ENCODE results near the gene ELMO1. TPM values are rescaled to one million over a fixed set of nuclear protein-coding genes. Genes with fewer than 3 reads are reported as not detected.

The ELMO1 gene
- total RNA-seq, 2 experiments from 2014 or later: 129 to 137 TPM

DNA sequence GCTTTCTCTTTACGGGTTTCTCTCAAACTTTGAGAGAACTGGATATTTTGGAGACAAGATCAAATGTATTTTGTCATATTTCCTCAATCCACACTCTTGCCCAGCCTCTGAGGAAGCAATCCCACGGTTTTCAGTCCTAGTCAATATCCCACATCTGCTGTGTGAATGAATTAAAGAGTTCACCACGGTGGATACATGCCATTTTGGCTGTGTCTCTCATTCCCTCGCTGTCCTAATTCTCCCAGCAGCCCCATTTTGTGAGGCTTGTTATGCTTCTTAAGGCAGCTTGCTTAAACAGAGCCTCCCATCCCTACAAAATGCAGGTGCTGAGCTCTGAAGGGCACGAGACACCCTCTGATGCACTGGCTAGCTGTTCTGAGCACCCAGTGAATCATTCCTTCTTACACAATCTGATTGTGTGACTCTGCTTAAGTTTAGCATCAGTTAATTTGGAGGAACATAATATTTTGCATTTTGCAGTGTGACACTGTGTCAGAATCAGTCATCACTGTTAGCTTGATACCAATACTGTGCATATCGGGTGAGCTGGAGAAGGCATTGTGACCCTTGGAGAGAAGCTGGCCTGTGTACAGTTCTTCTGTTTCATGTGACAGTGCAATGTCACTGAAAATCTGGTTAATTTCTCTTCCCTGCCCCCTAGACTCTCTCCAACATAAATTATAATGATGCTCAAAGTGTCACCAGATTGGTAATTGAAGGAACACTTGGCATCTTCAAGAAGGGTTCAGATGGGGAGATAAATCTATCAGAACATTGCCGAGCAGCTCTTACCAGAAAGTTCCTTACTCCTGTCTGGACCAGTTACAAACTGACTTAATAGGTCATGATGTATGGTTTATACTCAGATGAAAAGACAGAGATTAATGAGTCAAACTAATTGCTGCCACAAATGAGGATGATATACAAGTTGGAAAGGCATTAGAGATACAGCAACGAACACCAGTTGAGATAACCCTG, 620.6 kb downstream of the ELMO1 start:
- Mint-ChIP-seq H3K27me3 (ENCODE audit: low read depth) (no peaks in the 10 kb centered on the region), H3K4me1 (ENCODE audit: low read depth) (no peaks in the 10 kb centered on the region), H3K4me3 (no peak overlapping the region), H3K27ac (no peak overlapping the region), H3K9me3 (no peaks in the 10 kb centered on the region), H3K36me3 (ENCODE audit: low read depth) (no peaks in the 10 kb centered on the region)
- no peak for DNase-seq
- CTCF ChIA-PET: interaction anchor here (0.6 kb wide), 1 partner anchor 1008 kb away, joined by 3 read pairs; no protein-coding TSS in a partner anchor
- intact Hi-C loops (cut with micrococcal nuclease): no loop called here

DNA sequence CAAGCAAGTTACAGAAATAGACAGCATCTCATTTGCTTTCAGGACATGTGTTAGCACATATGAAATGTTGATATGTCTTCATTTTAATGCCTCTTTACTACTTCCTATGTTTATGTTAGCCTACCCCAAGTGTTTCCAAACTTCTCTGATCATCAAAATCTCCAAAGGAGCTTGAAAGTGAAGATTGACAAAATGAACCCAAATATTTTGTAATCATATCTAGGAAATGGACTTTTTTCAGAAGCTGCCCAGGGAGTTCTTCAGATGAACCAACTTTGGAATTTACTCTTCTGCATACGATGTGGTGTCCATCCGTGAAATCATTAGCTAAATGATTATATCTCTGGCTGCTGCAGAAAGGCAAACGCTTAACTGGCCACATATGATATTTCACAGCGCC, 623.2 kb downstream of the ELMO1 start:
- Mint-ChIP-seq H3K9me3 (no peaks in the 10 kb centered on the region), H3K27ac (no peak overlapping the region), H3K4me1 (ENCODE audit: low read depth) (no peaks in the 10 kb centered on the region), H3K4me3 (no peak overlapping the region), H3K36me3 (ENCODE audit: low read depth) (no peaks in the 10 kb centered on the region), H3K27me3 (ENCODE audit: low read depth) (no peaks in the 10 kb centered on the region)
- CTCF ChIA-PET: no interaction called here
- no peak for DNase-seq
- intact Hi-C loops (cut with micrococcal nuclease): no loop called here

DNA sequence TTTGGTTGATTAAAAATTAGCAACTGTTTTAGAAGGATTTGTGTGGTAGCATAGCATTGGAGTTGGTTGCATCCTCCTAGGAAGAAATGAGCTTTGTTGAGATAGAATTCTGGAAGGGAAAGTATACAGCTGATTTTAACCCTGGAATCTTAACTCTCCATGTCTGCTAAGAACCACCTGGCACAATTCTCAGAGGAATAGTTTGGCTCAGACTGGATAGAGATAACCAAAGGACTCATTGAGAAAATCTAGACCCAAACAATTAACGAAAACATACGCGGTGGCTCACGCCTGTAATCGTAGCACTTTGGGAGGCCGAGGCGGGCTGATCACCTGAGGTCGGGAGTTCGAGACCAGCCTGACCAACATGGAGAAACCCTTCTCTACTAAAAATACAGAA, 625.3 kb downstream of the ELMO1 start:
- H3K27me3 Mint-ChIP-seq (ENCODE audit: low read depth): no peaks in the 10 kb centered on the region
- intact Hi-C loops (cut with micrococcal nuclease): no loop called here
- no peak for DNase-seq
- H3K4me1 Mint-ChIP-seq (ENCODE audit: low read depth): no peaks in the 10 kb centered on the region
- CTCF ChIA-PET: interaction anchor here (0.7 kb wide), 1 partner anchor 18 kb away, joined by 3 read pairs; no protein-coding TSS in a partner anchor
- H3K4me3 Mint-ChIP-seq: no peak overlapping the region
- no peaks in the 10 kb centered on the region for H3K9me3 Mint-ChIP-seq
- H3K36me3 Mint-ChIP-seq (ENCODE audit: low read depth): no peaks in the 10 kb centered on the region
- H3K27ac Mint-ChIP-seq: no peak overlapping the region

DNA sequence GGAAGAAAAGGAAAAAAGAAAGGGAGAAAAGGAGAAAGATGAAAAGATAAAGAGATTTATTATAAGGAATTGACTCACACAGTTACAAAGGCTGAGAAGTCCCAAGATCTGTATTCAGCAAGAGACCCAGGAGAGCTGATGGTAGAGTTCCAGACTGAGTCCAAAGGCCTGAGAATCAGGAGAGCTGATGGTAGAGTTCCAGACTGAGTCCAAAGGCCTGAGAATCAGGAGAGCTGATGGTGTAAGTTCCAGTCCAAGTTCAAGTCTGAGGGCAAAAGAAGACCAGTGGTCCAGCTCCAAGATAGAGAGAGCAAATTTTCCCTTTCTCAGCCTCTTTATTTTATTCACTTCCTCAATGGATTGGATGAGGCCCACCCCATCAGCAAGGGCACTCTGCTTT, 627.0 kb downstream of the ELMO1 start:
- Mint-ChIP-seq H3K9me3 (no peaks in the 10 kb centered on the region), H3K4me3 (no peak overlapping the region), H3K4me1 (ENCODE audit: low read depth) (no peaks in the 10 kb centered on the region), H3K36me3 (ENCODE audit: low read depth) (no peaks in the 10 kb centered on the region), H3K27ac (no peak overlapping the region), H3K27me3 (ENCODE audit: low read depth) (no peaks in the 10 kb centered on the region)
- DNase-seq: no peak
- intact Hi-C loops (cut with micrococcal nuclease): no loop called here
- CTCF ChIA-PET: no interaction called here

DNA sequence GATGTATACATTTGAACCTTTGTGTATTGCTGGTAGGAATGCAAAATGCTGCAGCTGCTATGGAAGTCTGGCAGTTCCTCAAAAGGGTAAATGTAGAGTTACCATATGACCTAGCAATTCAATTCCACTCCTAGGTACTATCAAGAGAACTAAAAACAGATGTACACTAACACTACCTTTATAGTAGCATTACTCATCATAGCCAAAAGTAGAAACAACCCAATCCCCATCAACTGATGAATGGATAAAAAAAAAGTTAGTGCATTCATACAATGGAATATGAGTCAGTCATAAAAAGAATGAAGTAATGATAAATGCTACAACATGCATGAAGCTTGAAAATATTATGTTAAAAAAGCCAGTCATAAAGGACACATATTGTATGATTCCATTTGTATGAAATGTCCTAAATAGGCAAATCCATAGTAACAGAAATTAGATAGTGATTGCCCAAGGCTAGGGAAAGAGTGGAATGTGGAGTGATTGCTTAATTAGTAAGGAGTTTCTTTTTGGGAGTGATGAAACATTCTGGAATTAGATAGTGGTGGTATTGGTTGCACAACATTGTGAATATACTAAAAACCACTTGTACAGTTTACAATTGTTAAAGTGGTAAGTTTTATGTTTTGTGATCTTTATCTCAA, 628.0 kb downstream of the ELMO1 start:
- H3K36me3 Mint-ChIP-seq (ENCODE audit: low read depth): no peaks in the 10 kb centered on the region
- no peaks in the 10 kb centered on the region for H3K27me3 Mint-ChIP-seq (ENCODE audit: low read depth)
- H3K4me1 Mint-ChIP-seq (ENCODE audit: low read depth): no peaks in the 10 kb centered on the region
- no peak for DNase-seq
- no peak overlapping the region for H3K4me3 Mint-ChIP-seq
- intact Hi-C loops (cut with micrococcal nuclease): no loop called here
- CTCF ChIA-PET: no interaction called here
- no peaks in the 10 kb centered on the region for H3K9me3 Mint-ChIP-seq
- H3K27ac Mint-ChIP-seq: no peak overlapping the region

DNA sequence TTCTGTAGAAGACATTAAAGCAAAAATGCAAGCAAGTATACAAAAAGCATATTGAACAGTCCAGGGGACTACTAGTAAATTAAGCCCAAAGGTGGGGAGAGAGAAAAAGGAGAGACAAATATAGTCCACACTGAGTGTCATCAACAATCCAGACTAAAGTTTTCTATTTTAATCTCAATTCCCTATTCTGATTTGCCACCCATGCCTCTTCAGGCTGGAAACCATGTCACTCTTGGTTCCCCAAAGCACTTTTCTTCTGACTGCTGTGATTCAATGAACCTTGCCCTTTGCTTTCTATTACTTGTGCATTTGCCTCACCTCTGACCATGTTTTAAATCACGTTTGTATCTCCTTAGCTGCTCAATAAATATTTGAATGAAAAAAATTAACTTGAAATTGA, 629.0 kb downstream of the ELMO1 start:
- H3K4me1 Mint-ChIP-seq (ENCODE audit: low read depth): no peaks in the 10 kb centered on the region
- no peaks in the 10 kb centered on the region for H3K27me3 Mint-ChIP-seq (ENCODE audit: low read depth)
- H3K9me3 Mint-ChIP-seq: no peaks in the 10 kb centered on the region
- intact Hi-C loops (cut with micrococcal nuclease): no loop called here
- no peak for DNase-seq
- no peak overlapping the region for H3K27ac Mint-ChIP-seq
- no peak overlapping the region for H3K4me3 Mint-ChIP-seq
- no peaks in the 10 kb centered on the region for H3K36me3 Mint-ChIP-seq (ENCODE audit: low read depth)
- CTCF ChIA-PET: no interaction called here

DNA sequence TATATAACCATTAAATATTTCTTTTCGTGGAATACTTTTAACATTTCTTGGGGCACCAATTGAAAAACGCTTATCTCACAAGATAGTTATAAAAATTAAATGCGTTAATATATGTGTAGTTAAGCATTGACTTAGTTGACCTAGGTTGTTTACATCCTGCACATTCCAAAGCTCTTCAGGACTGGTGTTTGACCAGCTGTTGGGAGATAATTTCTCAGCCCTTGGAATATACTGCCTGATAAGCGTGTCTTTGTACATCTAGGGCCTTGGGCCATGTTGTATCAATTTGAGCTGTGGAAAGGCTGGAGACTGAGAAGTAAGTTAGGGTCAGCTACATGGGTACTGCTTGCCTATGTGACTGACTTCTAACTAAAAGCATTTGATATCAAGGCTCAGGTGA, 634.4 kb downstream of the ELMO1 start:
- H3K4me3 Mint-ChIP-seq: no peak overlapping the region

DNA sequence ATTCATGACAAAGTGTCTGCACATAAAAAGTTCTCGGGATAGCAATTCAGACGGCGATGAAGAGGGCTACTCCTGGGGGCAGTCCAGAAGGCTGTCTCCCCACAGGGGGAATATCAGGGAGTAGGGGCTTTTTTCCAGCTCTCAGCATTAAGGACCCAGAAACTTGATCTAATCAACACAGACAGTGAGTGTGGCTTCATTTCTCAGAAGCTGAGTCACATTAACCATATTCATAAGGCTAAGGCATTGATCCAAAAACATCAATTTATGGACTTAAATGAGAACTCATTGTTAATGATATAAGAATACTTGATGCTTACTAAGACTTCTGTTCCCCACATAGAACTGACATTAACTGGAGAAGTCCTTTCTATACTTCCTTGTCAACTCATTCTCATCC, 636.9 kb downstream of the ELMO1 start:
- Mint-ChIP-seq H3K27me3 (ENCODE audit: low read depth) (no peaks in the 10 kb centered on the region), H3K4me1 (ENCODE audit: low read depth) (peaks cover 6% of the 10 kb centered on the region), H3K9me3 (no peaks in the 10 kb centered on the region), H3K4me3 (no peak overlapping the region), H3K36me3 (ENCODE audit: low read depth) (no peaks in the 10 kb centered on the region), H3K27ac (no peak overlapping the region)
- CTCF ChIA-PET: no interaction called here
- DNase-seq: no peak
- intact Hi-C loops (cut with micrococcal nuclease): no loop called here

More for the DNA sequence above, 634.4 kb downstream of the ELMO1 start:
- intact Hi-C loops (cut with micrococcal nuclease): no loop called here
- no peak for DNase-seq
- peaks cover 2% of the 10 kb centered on the region for H3K4me1 Mint-ChIP-seq (ENCODE audit: low read depth)
- H3K27ac Mint-ChIP-seq: no peak overlapping the region
- no peaks in the 10 kb centered on the region for H3K36me3 Mint-ChIP-seq (ENCODE audit: low read depth)
- H3K27me3 Mint-ChIP-seq (ENCODE audit: low read depth): no peaks in the 10 kb centered on the region
- H3K9me3 Mint-ChIP-seq: no peaks in the 10 kb centered on the region
- CTCF ChIA-PET: no interaction called here

DNA sequence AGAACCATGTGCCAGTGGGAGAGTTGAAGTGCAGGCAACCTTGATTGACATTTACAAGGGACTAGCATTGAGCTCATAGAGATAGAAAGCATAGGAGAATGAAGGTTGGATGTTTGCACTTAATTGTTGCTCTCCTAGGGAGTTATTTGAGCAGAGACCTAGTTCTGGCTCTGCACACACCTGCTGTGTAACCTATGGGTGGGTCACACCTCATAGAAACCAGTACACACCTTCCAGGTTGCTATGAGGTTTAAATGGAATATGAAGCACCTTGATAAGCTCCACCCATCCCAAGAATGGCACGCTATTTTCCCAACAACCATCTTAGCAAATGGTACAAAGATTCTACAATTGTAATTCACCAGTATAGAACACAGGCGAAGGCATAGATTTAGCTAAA, 638.2 kb downstream of the ELMO1 start:
- Mint-ChIP-seq H3K4me3 (no peak overlapping the region), H3K27me3 (ENCODE audit: low read depth) (no peaks in the 10 kb centered on the region), H3K27ac (no peak overlapping the region), H3K36me3 (ENCODE audit: low read depth) (no peaks in the 10 kb centered on the region), H3K9me3 (no peaks in the 10 kb centered on the region), H3K4me1 (ENCODE audit: low read depth) (peaks cover 6% of the 10 kb centered on the region)
- intact Hi-C loops (cut with micrococcal nuclease): no loop called here
- DNase-seq: no peak
- CTCF ChIA-PET: no interaction called here

DNA sequence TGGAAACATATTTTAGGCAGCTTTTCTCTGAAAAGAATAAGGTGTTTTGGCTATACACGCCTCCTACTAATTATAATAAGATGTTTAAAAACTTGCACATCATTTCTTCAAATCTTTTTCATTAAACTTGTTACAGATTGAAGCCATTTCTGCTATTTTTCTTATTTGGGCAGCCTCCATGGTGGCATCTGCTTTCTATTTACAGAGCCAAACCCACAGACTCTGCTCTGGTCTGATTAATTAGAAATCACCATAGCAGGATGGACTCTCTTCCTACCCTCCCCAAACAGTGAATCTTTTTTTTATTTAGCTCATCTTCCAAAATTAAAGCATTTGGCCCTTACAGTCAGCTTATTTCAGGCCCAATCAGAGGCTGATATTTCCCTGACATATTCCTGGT, 638.6 kb downstream of the ELMO1 start:
- CTCF ChIA-PET: no interaction called here

DNA sequence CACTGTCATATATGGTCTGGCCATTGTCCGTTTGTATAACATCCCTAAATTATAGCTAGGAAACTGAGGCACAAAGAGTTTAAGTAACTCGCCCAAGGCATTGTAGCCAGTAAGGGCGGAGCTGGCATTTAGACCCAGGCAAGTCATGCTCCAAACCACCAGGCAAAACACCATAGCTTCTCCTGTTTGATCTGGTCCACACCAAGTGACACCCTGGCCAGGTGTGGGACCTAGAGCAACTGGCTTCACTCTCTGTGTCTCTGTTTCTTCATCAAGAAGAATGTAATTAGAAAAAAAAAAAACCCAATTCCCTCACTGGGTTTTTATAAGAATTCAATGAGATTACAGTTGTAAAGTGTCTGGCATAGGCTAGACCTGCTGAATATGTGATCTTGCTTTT, 639.2 kb downstream of the ELMO1 start:
- Mint-ChIP-seq H3K4me3 (no peak overlapping the region), H3K9me3 (no peaks in the 10 kb centered on the region), H3K27ac (no peak overlapping the region), H3K27me3 (ENCODE audit: low read depth) (no peaks in the 10 kb centered on the region), H3K4me1 (ENCODE audit: low read depth) (peaks cover 6% of the 10 kb centered on the region), H3K36me3 (ENCODE audit: low read depth) (no peaks in the 10 kb centered on the region)
- no peak for DNase-seq
- CTCF ChIA-PET: no interaction called here
- intact Hi-C loops (cut with micrococcal nuclease): no loop called here

More for the DNA sequence above, 638.6 kb downstream of the ELMO1 start:
- no peak for DNase-seq
- no peaks in the 10 kb centered on the region for H3K36me3 Mint-ChIP-seq (ENCODE audit: low read depth)
- no peaks in the 10 kb centered on the region for H3K27me3 Mint-ChIP-seq (ENCODE audit: low read depth)
- no peaks in the 10 kb centered on the region for H3K9me3 Mint-ChIP-seq
- H3K4me1 Mint-ChIP-seq (ENCODE audit: low read depth): peaks cover 6% of the 10 kb centered on the region
- no peak overlapping the region for H3K4me3 Mint-ChIP-seq
- intact Hi-C loops (cut with micrococcal nuclease): no loop called here
- H3K27ac Mint-ChIP-seq: no peak overlapping the region

DNA sequence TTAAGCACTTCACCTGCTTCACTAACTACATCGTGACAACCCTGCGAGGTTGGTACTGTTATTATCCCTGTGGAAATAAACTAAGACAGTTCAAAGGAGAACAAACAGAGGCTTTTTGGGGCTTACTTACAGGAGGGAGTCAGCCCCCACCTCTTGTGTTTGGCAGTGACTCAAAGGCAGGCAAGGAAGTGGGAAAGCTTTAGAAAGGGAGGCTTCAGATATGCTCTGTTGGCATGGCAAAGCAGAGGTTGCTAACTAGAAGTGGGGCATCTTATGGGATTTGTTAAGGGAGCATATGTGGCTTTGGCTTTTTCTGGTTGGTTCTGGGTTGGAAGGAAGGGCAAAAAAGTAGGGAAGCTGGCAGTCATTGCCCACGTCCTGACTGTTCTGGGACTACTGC, 639.6 kb downstream of the ELMO1 start:
- H3K27me3 Mint-ChIP-seq (ENCODE audit: low read depth): no peaks in the 10 kb centered on the region
- no peak overlapping the region for H3K4me3 Mint-ChIP-seq
- no peaks in the 10 kb centered on the region for H3K36me3 Mint-ChIP-seq (ENCODE audit: low read depth)
- no peaks in the 10 kb centered on the region for H3K9me3 Mint-ChIP-seq
- H3K4me1 Mint-ChIP-seq (ENCODE audit: low read depth): peaks cover 6% of the 10 kb centered on the region
- H3K27ac Mint-ChIP-seq: no peak overlapping the region
- DNase-seq: no peak
- CTCF ChIA-PET: no interaction called here
- intact Hi-C loops (cut with micrococcal nuclease): no loop called here

DNA sequence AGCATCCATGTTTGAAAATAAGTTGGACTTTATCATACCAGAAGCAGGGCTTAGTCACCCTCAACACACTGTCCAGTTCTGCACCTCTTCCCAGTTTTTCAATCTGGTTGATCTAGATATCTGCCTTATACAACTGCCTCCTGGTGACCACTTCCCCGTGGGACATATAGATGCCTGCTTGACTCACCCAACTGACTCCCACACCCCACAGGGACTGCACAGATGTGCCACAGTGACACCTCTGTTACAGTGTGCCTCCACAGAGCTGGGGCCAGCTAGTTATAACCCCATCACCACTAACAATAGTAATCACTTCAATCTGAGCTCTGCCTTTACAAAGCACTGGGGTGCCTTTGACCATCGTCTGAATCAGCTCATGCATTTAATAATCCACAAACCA, 641.8 kb downstream of the ELMO1 start:
- no peak overlapping the region for H3K27ac Mint-ChIP-seq
- CTCF ChIA-PET: no interaction called here
- intact Hi-C loops (cut with micrococcal nuclease): no loop called here
- no peaks in the 10 kb centered on the region for H3K27me3 Mint-ChIP-seq (ENCODE audit: low read depth)
- H3K36me3 Mint-ChIP-seq (ENCODE audit: low read depth): no peaks in the 10 kb centered on the region
- no peak for DNase-seq
- peaks cover 6% of the 10 kb centered on the region for H3K4me1 Mint-ChIP-seq (ENCODE audit: low read depth)
- H3K4me3 Mint-ChIP-seq: no peak overlapping the region
- no peaks in the 10 kb centered on the region for H3K9me3 Mint-ChIP-seq
